ENCODE results near the gene MLEC. TPM values are rescaled to one million over a fixed set of nuclear protein-coding genes. Genes with fewer than 3 reads are reported as not detected.

Gene MLEC
- total RNA-seq, 4 donors from 2014 or later = 46.5 to 89.4 (median 60.1) TPM

DNA sequence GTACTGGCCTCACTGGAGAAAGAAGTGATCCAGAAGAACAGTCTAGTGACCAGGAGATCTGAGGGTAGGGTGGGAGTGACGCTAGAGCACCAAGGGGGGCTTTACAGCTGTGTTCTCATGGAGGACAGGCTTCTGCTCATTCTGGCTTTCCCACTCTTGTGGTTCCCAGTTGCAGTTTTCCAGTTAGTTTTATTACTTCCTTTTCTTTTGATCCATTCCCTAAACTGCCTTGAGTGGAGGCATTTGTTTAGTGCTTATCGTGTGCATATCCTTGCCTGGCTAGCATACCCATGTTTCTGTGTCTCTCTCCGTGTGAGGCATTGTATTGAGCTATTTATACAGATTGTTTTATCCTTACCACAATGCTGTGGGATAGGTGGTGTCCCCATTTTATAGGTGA is 4.0 kb downstream of the MLEC start:
- intact Hi-C loops (cut with DNase I; ENCODE audit: low total_unique reads) = no loop called here
- DNase-seq = no peak
- Histone ChIP-seq H3K36me3 (peaks cover 0 to 23% of the 10 kb centered on the region in 2 donors), H3K4me3 (no peak overlapping the region), H3K4me1 (peaks cover 58 to 62% of the 10 kb centered on the region in 2 donors), H3K27me3 (no peaks in the 10 kb centered on the region), H3K9me3 (no peaks in the 10 kb centered on the region), H3K27ac (peak overlapping the region; percentile 86 to 93 (median 90))
- TF ChIP-seq CTCF (IDR thresholded peaks at IDR 0.05 in 4 of 5, conservative IDR thresholded peaks at IDR 0.05 in 1 of 5) (no peak), POLR2A (IDR thresholded peaks at IDR 0.05) (no peak)
- in situ Hi-C loops (cut with MboI; ENCODE audit: low sequenced_read_pairs in 4 of 4) = no loop called here
- ATAC-seq = no peak

DNA sequence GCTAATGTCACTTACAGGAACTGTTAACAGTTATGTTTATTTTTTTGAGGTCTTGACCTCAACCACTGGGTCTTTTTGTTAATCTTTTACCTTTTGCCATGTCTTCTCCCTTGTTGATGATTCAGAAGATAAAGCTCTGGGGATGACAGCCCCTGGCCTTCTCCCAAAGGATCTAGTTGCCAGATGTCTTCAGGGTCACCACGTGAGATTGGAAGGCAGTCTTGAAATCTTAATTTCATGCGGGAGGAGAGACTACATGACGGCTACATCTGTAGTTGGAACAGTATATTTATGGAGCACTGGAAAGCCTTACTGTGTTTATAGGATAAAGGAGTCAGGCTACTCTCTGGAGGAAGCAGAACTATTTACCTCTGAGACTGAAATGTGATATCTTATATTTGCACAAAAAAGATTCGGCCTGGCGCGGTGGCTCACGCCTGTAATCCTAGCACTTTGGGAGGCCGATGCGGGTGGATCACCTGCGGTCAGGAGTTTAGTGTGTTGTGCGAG is 5.6 kb downstream of the MLEC start:
- TF ChIP-seq CTCF (IDR thresholded peaks at IDR 0.05 in 4 of 5, conservative IDR thresholded peaks at IDR 0.05 in 1 of 5) = no peak
- no peak for TF ChIP-seq POLR2A (IDR thresholded peaks at IDR 0.05)
- in situ Hi-C loops (cut with MboI; ENCODE audit: low sequenced_read_pairs in 4 of 4) (no loop called here), intact Hi-C loops (cut with DNase I; ENCODE audit: low total_unique reads) (no loop called here)
- H3K27ac ChIP-seq = peak overlapping the region; percentile 66 to 93 (median 89)
- DNase-seq (peak in 1 of 2 donors; percentile 63), ATAC-seq (peak; percentile 46 to 63)
- no peak overlapping the region for H3K4me3 ChIP-seq
- H3K36me3 ChIP-seq = peaks cover 0 to 39% of the 10 kb centered on the region in 2 donors
- peaks cover 62 to 73% of the 10 kb centered on the region in 2 donors for H3K4me1 ChIP-seq
- H3K27me3 ChIP-seq = no peaks in the 10 kb centered on the region
- no peaks in the 10 kb centered on the region for H3K9me3 ChIP-seq

- Histone ChIP-seq H3K4me3 (no peak overlapping the region), H3K27me3 (no peaks in the 10 kb centered on the region), H3K27ac (peak overlapping the region in 3 of 4 donors; percentile 86 to 93 (median 92)), H3K9me3 (no peaks in the 10 kb centered on the region), H3K4me1 (peaks cover 55 to 79% of the 10 kb centered on the region in 2 donors), H3K36me3 (peaks cover 0 to 49% of the 10 kb centered on the region in 2 donors)
- DNase-seq (no peak), ATAC-seq (no peak)
- TF ChIP-seq CTCF (IDR thresholded peaks at IDR 0.05 in 4 of 5, conservative IDR thresholded peaks at IDR 0.05 in 1 of 5) = no peak
- TF ChIP-seq POLR2A (IDR thresholded peaks at IDR 0.05) = no peak
- intact Hi-C loops (cut with DNase I; ENCODE audit: low total_unique reads) (no loop called here), in situ Hi-C loops (cut with MboI; ENCODE audit: low sequenced_read_pairs in 4 of 4) (no loop called here)
These were observed 6.9 kb downstream of the MLEC start for GRCh38 chr12:120693848-120694247.

- intact Hi-C loops (cut with DNase I; ENCODE audit: low total_unique reads) (no loop called here), in situ Hi-C loops (cut with MboI; ENCODE audit: low sequenced_read_pairs in 4 of 4) (no loop called here)
- Histone ChIP-seq H3K4me3 (no peak overlapping the region), H3K4me1 (peaks cover 45 to 80% of the 10 kb centered on the region in 2 donors), H3K36me3 (peaks cover 0 to 67% of the 10 kb centered on the region in 2 donors), H3K9me3 (no peaks in the 10 kb centered on the region), H3K27ac (peak overlapping the region in 3 of 4 donors; percentile 56 to 78 (median 68)), H3K27me3 (no peaks in the 10 kb centered on the region)
- ATAC-seq (no peak), DNase-seq (no peak)
- TF ChIP-seq CTCF (IDR thresholded peaks at IDR 0.05 in 4 of 5, conservative IDR thresholded peaks at IDR 0.05 in 1 of 5) (no peak), POLR2A (IDR thresholded peaks at IDR 0.05) (no peak)
These were observed 9.7 kb downstream of the MLEC start for GRCh38 chr12:120696626-120697025.

DNA sequence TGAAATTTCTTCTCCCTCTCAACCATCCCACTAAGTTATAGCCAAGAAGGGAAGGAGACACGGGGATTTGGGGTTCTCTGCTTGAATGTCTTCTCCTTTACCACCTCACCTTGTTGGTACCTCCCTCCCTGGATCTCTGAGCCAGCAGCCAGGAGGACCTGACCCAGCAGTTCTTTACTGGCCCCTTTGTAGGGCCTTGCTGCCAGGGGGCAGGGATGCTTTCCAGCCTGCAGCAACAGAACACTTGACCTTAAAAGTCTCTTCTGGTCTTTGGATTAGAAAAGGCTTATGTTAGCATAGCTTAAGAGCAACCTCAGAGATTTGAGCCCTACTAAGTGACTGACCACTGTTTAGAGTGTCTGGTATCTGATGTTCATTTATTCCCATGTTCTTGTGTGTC is 10.4 kb downstream of the MLEC start:
- DNase-seq (no peak), ATAC-seq (peak in 1 of 2 donors; percentile 32)
- peaks cover 39 to 78% of the 10 kb centered on the region in 2 donors for H3K4me1 ChIP-seq
- H3K27me3 ChIP-seq = no peaks in the 10 kb centered on the region
- intact Hi-C loops (cut with DNase I; ENCODE audit: low total_unique reads) = no loop called here
- no peak overlapping the region for H3K4me3 ChIP-seq
- TF ChIP-seq CTCF (IDR thresholded peaks at IDR 0.05 in 4 of 5, conservative IDR thresholded peaks at IDR 0.05 in 1 of 5) (no peak), POLR2A (IDR thresholded peaks at IDR 0.05) (no peak)
- in situ Hi-C loops (cut with MboI; ENCODE audit: low sequenced_read_pairs in 4 of 4) = no loop called here
- no peaks in the 10 kb centered on the region for H3K9me3 ChIP-seq
- H3K27ac ChIP-seq = peak overlapping the region; percentile 51 to 78 (median 62)
- H3K36me3 ChIP-seq = peaks cover 0 to 73% of the 10 kb centered on the region in 2 donors
